ENCODE data around the gene IRX4.

IRX4 gene

GRCh38 chr5:1882337-1883119, at the start of gene IRX4:
Gene IRX4, minus strand, starts transcription at chr5:1882925. Its CDS starts 278 bp downstream, at chr5:1882647.
- DNase-seq: no peak

GRCh38 chr5:1931604-1932231, 49.0 kb upstream of the IRX4 start:
- DNase-seq: no peak

GRCh38 chr5:1930880-1931603, 48.3 kb upstream of the IRX4 start:
- no peak for DNase-seq

- no peak for DNase-seq
These were observed 47.8 kb upstream of the IRX4 start for GRCh38 chr5:1930501-1930879.

GRCh38 chr5:1929108-1929991, 46.6 kb upstream of the IRX4 start:
- no peak for DNase-seq

GRCh38 chr5:1926471-1927341, 44.0 kb upstream of the IRX4 start:
- no peak for DNase-seq

GRCh38 chr5:1926071-1926440, 43.3 kb upstream of the IRX4 start:
- no peak for DNase-seq

GRCh38 chr5:1925111-1926070, 42.7 kb upstream of the IRX4 start:
- DNase-seq: no peak

GRCh38 chr5:1923766-1924165, 41.0 kb upstream of the IRX4 start:
- DNase-seq: no peak

GRCh38 chr5:1923341-1923740, 40.6 kb upstream of the IRX4 start:
- no peak for DNase-seq

GRCh38 chr5:1921711-1922110, 39.0 kb upstream of the IRX4 start:
- DNase-seq: no peak

GRCh38 chr5:1919750-1920149, 37.0 kb upstream of the IRX4 start:
- no peak for DNase-seq

GRCh38 chr5:1919209-1919566, 36.5 kb upstream of the IRX4 start:
- DNase-seq: no peak

GRCh38 chr5:1918488-1919208, 35.9 kb upstream of the IRX4 start:
- DNase-seq: no peak

- no peak for DNase-seq
These were observed 35.2 kb upstream of the IRX4 start for GRCh38 chr5:1917830-1918487.

GRCh38 chr5:1916041-1917001, 33.6 kb upstream of the IRX4 start:
- no peak for DNase-seq

GRCh38 chr5:1915316-1915715, 32.6 kb upstream of the IRX4 start:
- no peak for DNase-seq

GRCh38 chr5:1914471-1914870, 31.7 kb upstream of the IRX4 start:
- no peak for DNase-seq
